Lower leg skin (tissue), 3 donors: ENCODE measurements around the gene CCT4.

Experiments
- CTCF ChIP-seq, 3 donors: fragments of 450-650 bp; IDR thresholded peaks; one replicate each; pipeline ENCODE4 v1.5.1; 2016; ENCODE audit warnings: antibody characterized with exemption in 3 of 3, mild to moderate bottlenecking in 3 of 3, moderate library complexity in 2 of 3
- POLR2A ChIP-seq, 2 donors: fragments of 450-650 bp; IDR thresholded peaks; one replicate each; pipeline ENCODE4 v1.6.1; 2016 to 2017; ENCODE audit warnings: antibody characterized with exemption in 2 of 2, mild to moderate bottlenecking in 1 of 2, moderate library complexity in 1 of 2

- TF ChIP-seq POLR2A (IDR thresholded peaks at IDR 0.05) (no peak), CTCF (IDR thresholded peaks at IDR 0.05) (no peak)
Measured at GRCh38 chr2:61862085-61862484, 26.4 kb downstream of the CCT4 start.
